Left renal cortex interstitium (tissue), 4 donors: ENCODE results near the gene TMEM126A. TPM values are rescaled to one million over a fixed set of nuclear protein-coding genes. Genes with fewer than 3 reads are reported as not detected.

Experiments used
- DNase-seq, 4 donors: peaks; one replicate each; pipeline ENCODE4 v3.0.0-alpha.2; 2013; ENCODE audit warnings: low read depth in 4 of 4, low spot score in 2 of 4, missing footprints in 1 of 4
- polyA plus RNA-seq, 4 donors: library from polyadenylated mRNA; unstranded; fragments of 120-200 nt; gene quantifications; one replicate each; pipeline ENCODE4 v1.2.1, GENCODE V29; 2013; ENCODE audit not compliant: insufficient read length in 4 of 4

Gene TMEM126A
- polyA plus RNA-seq, 4 donors = 30.2 to 37.2 (median 34.4) TPM

GRCh38 chr11:85685820-85686459, 38.2 kb downstream of the TMEM126A start, which contains the start of gene CCDC89:
CCDC89 (minus strand) TSS chr11:85686195; CDS start chr11:85686130, 65 bp downstream.
- peak; percentile 72 to 89 (median 80) for DNase-seq

GRCh38 chr11:85694385-85694980, 46.7 kb downstream of the TMEM126A start:
- no peak for DNase-seq

GRCh38 chr11:85695546-85695945, 47.8 kb downstream of the TMEM126A start:
- DNase-seq = no peak

- no peak for DNase-seq
These were observed 50.0 kb downstream of the TMEM126A start for GRCh38 chr11:85697747-85698146.

GRCh38 chr11:85698195-85698594, 50.4 kb downstream of the TMEM126A start:
- DNase-seq = no peak

- no peak for DNase-seq
These were observed 52.4 kb downstream of the TMEM126A start for GRCh38 chr11:85699957-85700741.

GRCh38 chr11:85704967-85705366, 57.2 kb downstream of the TMEM126A start:
- no peak for DNase-seq

GRCh38 chr11:85705800-85706199, 58.0 kb downstream of the TMEM126A start:
- no peak for DNase-seq

Other genes starting within 250 kb of the TMEM126A start
- gene DLG2, start 20.6 kb upstream of the TMEM126A start, polyA plus RNA-seq = 10 to 100 TPM; 10.8 to 15.6 (median 12.2) TPM
- gene TMEM126B, start 19.4 kb upstream of the TMEM126A start, polyA plus RNA-seq = 10 to 100 TPM; 58.6 to 71.9 (median 61.5) TPM
- 100 to 1,000 TPM in 2 of 4 donors, 10 to 100 TPM in 2; 92.1 to 140 (median 108) TPM for gene CREBZF, start 17.2 kb downstream of the TMEM126A start, polyA plus RNA-seq
- 1 to 10 TPM; 3.3 to 5.2 (median 4.2) TPM for gene CCDC89, start 38.2 kb downstream of the TMEM126A start, polyA plus RNA-seq
- gene SYTL2, start 163.2 kb downstream of the TMEM126A start, polyA plus RNA-seq = 100 to 1,000 TPM in 1 of 4 donors, 10 to 100 TPM in 3; 55.3 to 102 (median 82.5) TPM
- under 1 TPM in 1 of 4 donors, not detected in 3; 0.08 TPM for gene CCDC83, start 207.4 kb downstream of the TMEM126A start, polyA plus RNA-seq